Activated B cell treated with CpG ODN at 0.5 μM for 24 hours (primary cell): Measurements from ENCODE around the gene MEF2C. TPM values are rescaled to one million over a fixed set of nuclear protein-coding genes. Genes with fewer than 3 reads are reported as not detected.

Experiments
- ATAC-seq: fragments of 200-7000 bp; cut with Tn5 transposase; one replicate; pipeline ENCODE4 v1.10.0; 2021; ENCODE audit warnings: low read depth, mild to moderate bottlenecking, moderate library complexity
- CTCF ChIA-PET: fragments of 350-600 bp; sonication (Branson Sonifier 250); formaldehyde crosslinking; loops from one replicate; lab custom pipeline; 2021; ENCODE audit warnings: antibody characterized with exemption; lab: Charles Lee
- POLR2A ChIA-PET: fragments of 350-600 bp; sonication (Branson Sonifier 250); formaldehyde crosslinking; loops from one replicate; lab custom pipeline; 2021; ENCODE audit warnings: antibody characterized with exemption; lab: Charles Lee
- DNase-seq: peaks from one replicate; pipeline ENCODE4 v3.0.0; 2022
- H3K27ac Mint-ChIP-seq: one replicate; pipeline ENCODE4 v1.8.0; 2020; ENCODE audit warnings: mixed read lengths
- H3K27me3 Mint-ChIP-seq: one replicate; pipeline ENCODE4 v1.8.0; 2021; ENCODE audit warnings: mixed read lengths
- H3K36me3 Mint-ChIP-seq: one replicate; pipeline ENCODE4 v1.8.0; 2021; ENCODE audit warnings: low read depth, mixed read lengths
- H3K4me1 Mint-ChIP-seq: one replicate; pipeline ENCODE4 v1.8.0; 2021; ENCODE audit warnings: mixed read lengths
- H3K4me3 Mint-ChIP-seq: one replicate; pipeline ENCODE4 v1.8.0; 2020; ENCODE audit warnings: mild to moderate bottlenecking, mixed read lengths
- H3K9me3 Mint-ChIP-seq: one replicate; pipeline ENCODE4 v1.8.0; 2020; ENCODE audit warnings: mixed read lengths
- intact Hi-C: fragments of 100-400 bp; cut with micrococcal nuclease; formaldehyde crosslinking; loops from one replicate; pipeline ENCODE4 v1.15.1; 2024
- total RNA-seq: library from RNA; stranded (reverse); gene quantifications from 2 replicates; pipeline ENCODE4 v1.2.3, GENCODE V29; 2022
- TF ChIP-seq, protein P1 (sequence below): fragments of 200-600 bp; IDR thresholded peaks from one replicate; pipeline ENCODE4 v1.8.0; 2022; ENCODE audit warnings: antibody characterized with exemption, mild to moderate bottlenecking

MEF2C gene
- total RNA-seq, 1 donor from 2014 or later: 359 TPM

DNA sequence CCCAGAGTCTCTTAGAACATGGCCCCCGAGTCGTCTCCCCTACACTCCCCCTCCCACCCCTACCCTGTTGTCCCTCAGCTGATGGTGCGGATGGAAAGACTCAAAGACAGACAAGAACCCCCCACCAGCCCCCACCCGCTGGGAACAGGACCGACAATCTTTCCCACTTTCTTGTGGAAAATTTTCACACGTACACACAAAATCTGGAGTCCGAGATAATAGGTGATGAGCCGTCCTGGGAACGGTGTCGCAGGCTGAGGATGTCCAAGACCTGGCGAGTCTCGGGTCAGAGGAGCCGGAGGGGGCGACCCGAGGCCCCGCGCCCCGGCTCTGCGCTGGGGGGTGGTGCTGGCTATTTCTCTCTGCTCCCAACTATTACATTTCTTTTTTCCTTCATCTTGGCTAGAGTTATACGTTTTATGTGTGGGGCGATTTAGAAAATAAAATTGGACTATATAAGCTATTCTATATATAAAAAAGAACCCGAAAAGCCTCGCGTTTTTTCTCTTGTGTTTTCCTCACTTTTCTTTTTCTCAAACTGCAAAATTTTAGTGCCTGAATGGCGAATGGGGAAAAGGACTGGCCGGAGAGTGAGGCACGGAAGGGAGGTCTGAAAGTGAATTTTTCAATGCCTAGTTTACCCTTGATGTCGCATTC, 188.8 kb downstream of the MEF2C start:
- Mint-ChIP-seq H3K9me3 (no peaks in the 10 kb centered on the region), H3K36me3 (peaks cover 4% of the 10 kb centered on the region), H3K4me3 (no peak overlapping the region), H3K27ac (no peak overlapping the region), H3K27me3 (peaks cover 74% of the 10 kb centered on the region), H3K4me1 (peaks cover 23% of the 10 kb centered on the region)
- TF ChIP-seq, protein P1, sequence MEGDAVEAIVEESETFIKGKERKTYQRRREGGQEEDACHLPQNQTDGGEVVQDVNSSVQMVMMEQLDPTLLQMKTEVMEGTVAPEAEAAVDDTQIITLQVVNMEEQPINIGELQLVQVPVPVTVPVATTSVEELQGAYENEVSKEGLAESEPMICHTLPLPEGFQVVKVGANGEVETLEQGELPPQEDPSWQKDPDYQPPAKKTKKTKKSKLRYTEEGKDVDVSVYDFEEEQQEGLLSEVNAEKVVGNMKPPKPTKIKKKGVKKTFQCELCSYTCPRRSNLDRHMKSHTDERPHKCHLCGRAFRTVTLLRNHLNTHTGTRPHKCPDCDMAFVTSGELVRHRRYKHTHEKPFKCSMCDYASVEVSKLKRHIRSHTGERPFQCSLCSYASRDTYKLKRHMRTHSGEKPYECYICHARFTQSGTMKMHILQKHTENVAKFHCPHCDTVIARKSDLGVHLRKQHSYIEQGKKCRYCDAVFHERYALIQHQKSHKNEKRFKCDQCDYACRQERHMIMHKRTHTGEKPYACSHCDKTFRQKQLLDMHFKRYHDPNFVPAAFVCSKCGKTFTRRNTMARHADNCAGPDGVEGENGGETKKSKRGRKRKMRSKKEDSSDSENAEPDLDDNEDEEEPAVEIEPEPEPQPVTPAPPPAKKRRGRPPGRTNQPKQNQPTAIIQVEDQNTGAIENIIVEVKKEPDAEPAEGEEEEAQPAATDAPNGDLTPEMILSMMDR: no peak
- ChIA-PET POLR2A (interaction anchor here (0.7 kb wide), 2 partner anchors 9 to 1238 kb away, joined by 3 to 4 read pairs; no protein-coding TSS in a partner anchor), CTCF (interaction anchor here (1.6 kb wide), 1 partner anchor 11 kb away, joined by 3 read pairs; no protein-coding TSS in a partner anchor)
- ATAC-seq (no peak), DNase-seq (no peak)
- intact Hi-C loops: loop anchor here (5.0 to 10.0 kb wide), 2 partner anchors 552 to 1691 kb away; no protein-coding TSS in a partner anchor

DNA sequence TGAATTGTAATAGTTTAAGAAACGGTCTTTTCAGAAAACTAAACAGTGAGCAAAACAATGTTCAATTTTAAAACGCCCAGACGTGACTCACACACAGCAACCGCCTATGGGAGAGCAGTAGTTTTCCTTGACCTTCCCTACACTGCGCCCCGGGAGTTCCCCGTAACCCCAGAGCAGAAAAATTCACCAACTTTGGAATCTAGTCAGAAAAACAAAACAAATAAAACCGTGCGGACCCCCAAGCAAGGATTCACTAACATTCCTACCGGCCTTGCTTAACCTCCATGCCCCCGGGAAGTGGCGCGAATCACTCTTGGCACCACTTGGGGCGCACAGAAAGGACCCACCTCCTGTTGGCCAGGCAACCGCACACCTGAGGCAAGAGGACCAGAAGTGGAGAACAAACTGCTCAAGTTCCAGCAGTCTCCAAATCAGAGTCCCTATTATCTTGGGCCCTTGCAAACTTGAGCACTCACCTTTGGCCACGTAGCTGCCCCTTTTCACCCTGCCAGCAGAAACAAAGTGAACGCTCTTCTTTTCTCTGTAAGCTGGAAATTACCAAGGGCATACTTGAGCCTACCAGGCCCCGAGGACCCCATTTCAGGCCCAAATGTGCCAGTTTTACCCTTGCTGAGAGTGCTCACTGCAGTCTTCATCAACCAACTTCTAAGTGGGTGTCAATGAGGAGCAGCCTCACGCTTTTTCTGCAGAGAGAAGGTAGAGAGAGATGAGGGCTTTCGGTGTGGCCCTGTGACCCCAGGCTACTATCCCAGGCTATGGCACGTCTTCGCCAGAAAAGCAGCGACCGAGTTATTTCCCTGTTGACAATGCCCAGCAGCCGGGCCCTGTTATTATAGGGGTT, 189.7 kb downstream of the MEF2C start:
- no peak overlapping the region for H3K4me3 Mint-ChIP-seq
- H3K27me3 Mint-ChIP-seq: peaks cover 74% of the 10 kb centered on the region
- H3K27ac Mint-ChIP-seq: no peak overlapping the region
- DNase-seq (no peak), ATAC-seq (no peak)
- peaks cover 4% of the 10 kb centered on the region for H3K36me3 Mint-ChIP-seq
- TF ChIP-seq, protein P1: no peak
- POLR2A ChIA-PET: interaction anchor here (0.7 kb wide), 1 partner anchor 8 kb away, joined by 4 read pairs; no protein-coding TSS in a partner anchor
- intact Hi-C loops: loop anchor here (5.0 to 10.0 kb wide), 2 partner anchors 551 to 1691 kb away; no protein-coding TSS in a partner anchor
- H3K4me1 Mint-ChIP-seq: peaks cover 23% of the 10 kb centered on the region
- CTCF ChIA-PET: interaction anchor here (1.6 to 4.2 kb wide), 2 partner anchors 10 to 911 kb away, joined by 3 to 66 read pairs; no protein-coding TSS in a partner anchor
- no peaks in the 10 kb centered on the region for H3K9me3 Mint-ChIP-seq

DNA sequence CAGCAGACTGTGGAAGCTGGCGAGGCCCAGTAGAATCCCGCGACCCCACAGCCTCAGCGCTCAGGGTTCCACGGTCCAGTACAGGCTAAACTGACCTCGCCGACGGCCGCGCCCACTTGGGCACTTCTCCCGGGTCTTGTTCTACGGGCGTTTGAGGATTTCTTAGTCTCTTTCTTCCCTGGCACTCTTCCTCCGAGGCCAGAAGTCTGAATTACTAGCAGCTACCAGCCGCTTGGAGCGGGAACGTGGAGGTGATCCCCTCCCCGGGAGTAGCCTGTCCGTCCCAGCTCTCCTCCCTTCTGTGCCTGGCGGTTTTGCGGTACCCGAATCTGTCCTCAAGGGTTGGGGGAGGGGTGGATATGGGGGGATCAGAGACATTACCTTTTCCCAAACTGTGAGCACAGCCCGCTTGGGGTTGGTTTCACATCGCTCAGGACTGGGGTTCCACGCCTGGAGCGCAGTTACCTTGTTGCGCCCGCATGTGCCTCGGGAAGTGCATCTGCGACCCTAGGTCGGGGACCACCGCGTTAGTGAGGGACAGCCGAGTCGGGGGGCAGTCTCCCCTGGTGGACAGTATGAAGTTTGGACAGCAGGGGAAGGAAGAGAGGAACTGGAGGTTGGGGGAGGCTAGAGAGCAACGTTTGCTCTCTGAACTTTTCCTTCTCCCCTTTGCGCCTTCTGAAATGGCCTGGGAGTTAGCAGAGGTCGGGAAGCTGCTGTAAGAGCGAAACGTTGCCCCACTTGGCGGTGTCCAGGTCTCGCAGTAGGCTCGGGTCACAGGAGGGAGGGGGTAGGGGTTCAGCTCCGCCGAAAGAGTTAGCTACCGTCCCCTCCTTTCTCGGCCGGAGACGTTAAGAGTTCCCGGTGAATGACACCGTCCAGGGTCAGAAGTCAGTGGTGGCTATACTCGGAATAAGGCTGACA, 190.8 kb downstream of the MEF2C start:
- Mint-ChIP-seq H3K27ac (peak overlapping the region; percentile 84), H3K36me3 (peaks cover 4% of the 10 kb centered on the region), H3K27me3 (peaks cover 72% of the 10 kb centered on the region), H3K4me1 (peaks cover 23% of the 10 kb centered on the region), H3K9me3 (no peaks in the 10 kb centered on the region), H3K4me3 (peak overlapping the region; percentile 35)
- POLR2A ChIA-PET: interaction anchor here (1.7 kb wide), 1 partner anchor 17 kb away, joined by 7 read pairs; no protein-coding TSS in a partner anchor
- ATAC-seq (no peak), DNase-seq (no peak)
- intact Hi-C loops: loop anchor here (1.0 to 10.0 kb wide), 9 partner anchors 17 to 1811 kb away; partner anchors contain the start of gene CCNH
- CTCF ChIA-PET: interaction anchor here (0.7 to 4.2 kb wide), 7 partner anchors 9 to 910 kb away, joined by 3 to 66 read pairs (median 4); no protein-coding TSS in a partner anchor
- TF ChIP-seq, protein P1: no peak

DNA sequence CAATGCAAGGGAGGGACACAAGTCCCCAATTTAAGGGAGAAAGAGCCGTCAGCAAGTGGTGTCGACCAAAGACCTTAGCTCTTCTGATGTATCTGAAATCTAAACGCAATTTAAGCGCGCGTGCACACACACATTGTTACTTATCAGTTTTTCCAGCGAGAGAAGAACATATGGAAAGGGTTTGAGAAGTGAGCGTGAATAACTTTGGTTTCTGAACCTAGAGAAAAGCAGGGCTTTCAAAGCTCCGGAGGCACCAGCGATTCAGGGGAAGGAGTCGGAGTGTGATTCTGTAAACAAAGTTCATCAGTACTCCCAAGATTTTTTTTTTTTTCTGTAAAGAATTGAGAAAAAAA, 191.8 kb downstream of the MEF2C start:
- Mint-ChIP-seq H3K36me3 (peaks cover 4% of the 10 kb centered on the region), H3K4me1 (peaks cover 23% of the 10 kb centered on the region), H3K4me3 (peak overlapping the region; percentile 81), H3K27me3 (peaks cover 71% of the 10 kb centered on the region), H3K27ac (peak overlapping the region; percentile 84), H3K9me3 (no peaks in the 10 kb centered on the region)
- POLR2A ChIA-PET: interaction anchor here (0.7 to 1.7 kb wide), 2 partner anchors 16 to 1470 kb away, joined by 3 to 7 read pairs; no protein-coding TSS in a partner anchor
- intact Hi-C loops: loop anchor here (1.0 to 10.0 kb wide), 9 partner anchors 16 to 1810 kb away; partner anchors contain the start of gene CCNH
- TF ChIP-seq, protein P1: no peak
- DNase-seq (no peak), ATAC-seq (no peak)
- CTCF ChIA-PET: interaction anchor here (0.6 to 4.2 kb wide), 18 partner anchors 11 to 1670 kb away, joined by 3 to 66 read pairs (median 4); no protein-coding TSS in a partner anchor
